OCI-LY7 (cell line): ENCODE measurements around the gene MXD1. TPM values are rescaled to one million over a fixed set of nuclear protein-coding genes. Genes with fewer than 3 reads are reported as not detected.
"Not testable (repeated sequence)": the region's sequence is repeated elsewhere in the genome, so short reads cannot be mapped to it uniquely, and the experiment has no call there.

Source experiments
- BruUV-seq: library from RNA; stranded (reverse); fragments of 400-500 nt; replicated peaks from 2 replicates; lab custom pipeline; 2021; lab: Mats Ljungman, UMichigan
- CTCF ChIA-PET: fragments of 300-600 bp; sonication (Branson Sonifier 250); formaldehyde crosslinking; loops from one replicate; lab custom pipeline; 2022; ENCODE audit warnings: antibody characterized with exemption; ENCODE audit not compliant: unreplicated experiment; lab: Charles Lee
- POLR2A ChIA-PET: fragments of 300-600 bp; sonication (Branson Sonifier 250); formaldehyde crosslinking; loops from one replicate; lab custom pipeline; 2022; ENCODE audit warnings: antibody characterized with exemption; lab: Charles Lee
- DNase-seq: peaks from one replicate; pipeline ENCODE4 v3.0.0-alpha.2; 2015; ENCODE audit warnings: low spot score
- H2AFZ ChIP-seq: fragments of 200-600 bp; sonication (generic), shearing (Covaris generic); 2 replicates; pipeline ENCODE4 v1.6.1; 2014; ENCODE audit warnings: mild to moderate bottlenecking, antibody characterized with exemption, low read length, moderate library complexity
- H3K27ac ChIP-seq: fragments of 200-600 bp; sonication (generic); 2 replicates; pipeline ENCODE4 v1.5.1; 2014; ENCODE audit warnings: mixed run types, low read depth, mild to moderate bottlenecking, moderate library complexity, low read length, inconsistent platforms; ENCODE audit not compliant: poor library complexity, severe bottlenecking
- H3K36me3 ChIP-seq: fragments of 200-600 bp; sonication (generic); 2 replicates; pipeline ENCODE4 v1.6.1; 2014; ENCODE audit warnings: mild to moderate bottlenecking, antibody characterized with exemption, low read length, moderate library complexity, mixed read lengths; ENCODE audit not compliant: insufficient read depth
- H3K4me1 ChIP-seq: fragments of 200-600 bp; sonication (generic); 2 replicates; pipeline ENCODE4 v1.5.1; 2014; ENCODE audit warnings: mild to moderate bottlenecking, low read length; ENCODE audit not compliant: insufficient read depth, poor library complexity, severe bottlenecking
- H3K4me2 ChIP-seq: fragments of 200-600 bp; sonication (generic); 2 replicates; pipeline ENCODE4 v1.6.1; 2014; ENCODE audit warnings: mild to moderate bottlenecking, low read length
- H3K4me3 ChIP-seq: fragments of 200-600 bp; sonication (generic); 2 replicates; pipeline ENCODE4 v1.5.1; 2014; ENCODE audit warnings: mild to moderate bottlenecking, low read depth, low read length; ENCODE audit not compliant: poor library complexity, severe bottlenecking
- H3K79me2 ChIP-seq: fragments of 200-600 bp; sonication (generic); 2 replicates; pipeline ENCODE4 v1.6.1; 2016; ENCODE audit warnings: low read depth, mild to moderate bottlenecking, low read length, moderate library complexity, mixed read lengths; ENCODE audit not compliant: insufficient read depth
- H3K9me2 ChIP-seq: fragments of 200-600 bp; sonication (generic); 2 replicates; pipeline ENCODE4 v1.6.1; 2016; ENCODE audit warnings: mild to moderate bottlenecking, low read length, mixed read lengths; ENCODE audit not compliant: insufficient read depth
- H3K9me3 ChIP-seq: fragments of 200-600 bp; sonication (generic); 2 replicates; pipeline ENCODE4 v1.6.1; 2014; ENCODE audit warnings: mild to moderate bottlenecking, mixed run types, low read length, mixed read lengths
- H4K20me1 ChIP-seq: fragments of 200-600 bp; sonication (generic); 2 replicates; pipeline ENCODE4 v1.6.1; 2014; ENCODE audit warnings: mild to moderate bottlenecking, antibody characterized with exemption, low read length, moderate library complexity, mixed read lengths; ENCODE audit not compliant: insufficient read depth
- EZH2phosphoT487 ChIP-seq: fragments of 200-600 bp; sonication (generic); IDR thresholded peaks from 2 replicates; pipeline ENCODE4 v1.6.1; 2018; ENCODE audit warnings: low read depth, borderline replicate concordance, mild to moderate bottlenecking, mixed run types, antibody characterized with exemption, low read length, moderate library complexity, mixed read lengths
- intact Hi-C: fragments of 100-400 bp; cut with micrococcal nuclease; formaldehyde crosslinking; loops from one replicate; pipeline ENCODE4 v1.10.0; 2022; ENCODE audit not compliant: unreplicated experiment
- total RNA-seq, 2 experiments: library from RNA; depleted of rRNA in 1 of 2; stranded (reverse); fragments of >200 nt in 1 of 2; shearing (Covaris generic) in 1 of 2; gene quantifications; 2 replicates each; pipeline ENCODE4 v1.2.3, GENCODE V29; 2014 to 2022
- TF ChIP-seq, protein P1 (sequence below): fragments of 200-600 bp; sonication (generic); conservative IDR thresholded peaks from 2 replicates; pipeline ENCODE4 v1.5.1; 2014; ENCODE audit warnings: mild to moderate bottlenecking, antibody characterized with exemption, low read length, moderate library complexity, mixed read lengths

MXD1 gene
- total RNA-seq, 2 experiments from 2014 or later, result 2.2 to 2.9 TPM

DNA sequence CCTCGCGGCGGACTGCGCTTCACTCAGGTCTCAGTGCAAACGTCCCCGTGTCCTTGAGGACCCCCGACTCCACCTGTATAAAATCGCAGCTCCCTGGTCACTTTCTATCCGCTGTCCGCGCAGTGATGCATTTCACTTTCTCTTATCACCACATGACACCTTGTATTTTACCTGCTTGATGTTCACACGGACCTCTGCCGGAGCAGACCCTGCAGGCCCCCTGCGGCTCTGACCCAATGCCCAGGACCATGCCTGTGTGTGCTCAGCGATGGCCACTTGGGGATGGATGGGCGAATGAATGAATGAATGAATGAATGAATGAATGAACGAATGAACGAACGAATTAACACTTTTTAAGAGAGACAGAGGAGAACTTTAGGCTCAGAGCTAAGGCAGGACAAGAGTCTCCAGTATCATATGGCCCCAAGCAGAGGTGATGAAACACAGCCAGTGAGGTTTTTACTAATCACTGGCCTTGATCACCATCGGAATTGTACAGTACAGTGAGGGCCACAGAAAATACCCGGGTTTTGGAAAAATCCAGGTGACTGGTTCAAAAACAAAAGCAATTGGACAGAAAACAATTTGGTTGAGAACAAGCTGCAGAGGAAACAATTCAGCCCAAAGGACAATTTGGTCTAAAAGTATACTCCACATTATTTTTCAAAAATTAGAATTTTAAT lies 34.2 kb downstream of the MXD1 start:
- Histone ChIP-seq H4K20me1 (no peaks in the 10 kb centered on the region), H3K9me3 (no peaks in the 10 kb centered on the region), H3K4me2 (no peak overlapping the region), H3K79me2 (no peaks in the 10 kb centered on the region), H3K36me3 (no peaks in the 10 kb centered on the region), H3K4me3 (no peak overlapping the region), H3K27ac (no peak overlapping the region), H2AFZ (no peak overlapping the region), H3K9me2 (no peaks in the 10 kb centered on the region), H3K4me1 (peaks cover 17% of the 10 kb centered on the region)
- TF ChIP-seq, protein P1, sequence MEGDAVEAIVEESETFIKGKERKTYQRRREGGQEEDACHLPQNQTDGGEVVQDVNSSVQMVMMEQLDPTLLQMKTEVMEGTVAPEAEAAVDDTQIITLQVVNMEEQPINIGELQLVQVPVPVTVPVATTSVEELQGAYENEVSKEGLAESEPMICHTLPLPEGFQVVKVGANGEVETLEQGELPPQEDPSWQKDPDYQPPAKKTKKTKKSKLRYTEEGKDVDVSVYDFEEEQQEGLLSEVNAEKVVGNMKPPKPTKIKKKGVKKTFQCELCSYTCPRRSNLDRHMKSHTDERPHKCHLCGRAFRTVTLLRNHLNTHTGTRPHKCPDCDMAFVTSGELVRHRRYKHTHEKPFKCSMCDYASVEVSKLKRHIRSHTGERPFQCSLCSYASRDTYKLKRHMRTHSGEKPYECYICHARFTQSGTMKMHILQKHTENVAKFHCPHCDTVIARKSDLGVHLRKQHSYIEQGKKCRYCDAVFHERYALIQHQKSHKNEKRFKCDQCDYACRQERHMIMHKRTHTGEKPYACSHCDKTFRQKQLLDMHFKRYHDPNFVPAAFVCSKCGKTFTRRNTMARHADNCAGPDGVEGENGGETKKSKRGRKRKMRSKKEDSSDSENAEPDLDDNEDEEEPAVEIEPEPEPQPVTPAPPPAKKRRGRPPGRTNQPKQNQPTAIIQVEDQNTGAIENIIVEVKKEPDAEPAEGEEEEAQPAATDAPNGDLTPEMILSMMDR, result no peak
- no peak for TF ChIP-seq EZH2phosphoT487
- BruUV-seq, result no TSS peak
- intact Hi-C loops, result no loop called here
- ChIA-PET CTCF (no interaction called here), POLR2A (no interaction called here)
- DNase-seq, result no peak

DNA sequence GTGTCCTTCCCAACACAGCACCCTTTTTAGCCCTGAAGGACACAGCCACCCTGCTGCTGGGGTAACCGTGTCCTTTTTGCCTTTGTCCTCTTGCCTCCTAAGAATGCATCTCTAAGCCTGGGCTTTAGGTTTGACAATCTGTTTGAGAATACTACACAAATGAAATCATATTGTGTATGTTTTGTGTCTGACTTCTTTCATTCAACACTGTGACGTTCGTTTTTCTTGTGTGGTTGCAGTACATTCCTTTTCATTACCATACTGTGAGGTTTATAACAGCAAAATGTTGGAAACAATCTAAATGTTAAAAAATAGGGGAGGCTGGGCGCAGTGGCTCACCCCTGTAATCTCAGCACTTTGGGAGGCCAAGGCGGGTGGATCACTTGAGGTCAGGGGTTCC lies 35.3 kb downstream of the MXD1 start:
- ChIA-PET POLR2A (no interaction called here), CTCF (no interaction called here)
- H3K9me3 ChIP-seq, result no peaks in the 10 kb centered on the region
- H3K27ac ChIP-seq, result no peak overlapping the region
- TF ChIP-seq, protein P1, result no peak
- no peak for TF ChIP-seq EZH2phosphoT487
- H3K4me3 ChIP-seq, result no peak overlapping the region
- no peak for DNase-seq
- no peaks in the 10 kb centered on the region for H4K20me1 ChIP-seq
- intact Hi-C loops, result no loop called here
- BruUV-seq, result no TSS peak
- H3K9me2 ChIP-seq, result no peaks in the 10 kb centered on the region
- no peak overlapping the region for H2AFZ ChIP-seq
- H3K4me2 ChIP-seq, result no peak overlapping the region
- no peaks in the 10 kb centered on the region for H3K36me3 ChIP-seq
- H3K79me2 ChIP-seq, result no peaks in the 10 kb centered on the region
- H3K4me1 ChIP-seq, result peaks cover 17% of the 10 kb centered on the region

DNA sequence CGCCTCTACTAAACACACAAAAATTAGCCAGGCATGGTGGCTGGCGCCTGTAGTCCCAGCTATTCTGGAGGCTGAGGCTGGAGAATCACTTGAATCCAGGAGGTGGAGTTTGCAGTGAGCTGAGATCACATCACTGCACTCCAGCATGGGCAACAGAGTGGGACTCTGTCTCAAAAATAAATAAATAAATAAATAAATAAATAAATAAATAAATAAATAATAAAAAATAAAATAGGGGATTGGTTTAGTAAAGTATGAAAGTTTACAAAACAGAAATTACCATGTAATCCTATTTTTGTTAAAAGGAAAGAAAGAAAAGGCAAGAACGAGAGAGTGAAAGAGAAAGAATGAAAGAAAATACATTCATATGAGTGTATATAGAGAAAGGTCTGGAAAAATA lies 35.8 kb downstream of the MXD1 start:
- DNase-seq, H3K9me3 ChIP-seq, H3K36me3 ChIP-seq, BruUV-seq, H3K27ac ChIP-seq, H3K4me2 ChIP-seq, H3K9me2 ChIP-seq, H3K4me3 ChIP-seq, H2AFZ ChIP-seq, H3K79me2 ChIP-seq, intact Hi-C loops, H4K20me1 ChIP-seq, CTCF ChIA-PET: not testable (repeated sequence)
- POLR2A ChIA-PET, result interaction anchor here (0.6 kb wide), 1 partner anchor 24 kb away, joined by 3 read pairs; no protein-coding TSS in a partner anchor
- peaks cover 17% of the 10 kb centered on the region for H3K4me1 ChIP-seq
